GM23338 (cell line): ENCODE results near the gene TP53. TPM values are rescaled to one million over a fixed set of nuclear protein-coding genes. Genes with fewer than 3 reads are reported as not detected.

Experiments used
- ATAC-seq: fragments of 200-7000 bp; cut with Tn5 transposase; 3 replicates; pipeline ENCODE4 v1.9.1; 2020
- DNase-seq: peaks from one replicate; pipeline ENCODE4 v3.0.0-alpha.2; 2015; ENCODE audit warnings: low spot score
- H2AFZ ChIP-seq: fragments of 200-600 bp; sonication (generic); 2 replicates; pipeline ENCODE4 v1.8.0; 2016; ENCODE audit warnings: antibody characterized with exemption, mild to moderate bottlenecking, moderate library complexity
- H3F3A ChIP-seq: fragments of 200-600 bp; sonication (generic); replicated peaks from 2 replicates; pipeline ENCODE4 v1.8.0; 2017; ENCODE audit warnings: antibody characterized with exemption, mixed run types, low read depth
- H3K27ac ChIP-seq: fragments of 200-600 bp; sonication (generic); 2 replicates; pipeline ENCODE4 v1.6.1; 2016; ENCODE audit warnings: low read depth
- H3K27me3 ChIP-seq: fragments of 200-600 bp; sonication (generic); 2 replicates; pipeline ENCODE4 v1.8.0; 2016; ENCODE audit warnings: mild to moderate bottlenecking, mixed run types, moderate library complexity; ENCODE audit not compliant: insufficient read depth
- H3K36me3 ChIP-seq: fragments of 200-600 bp; sonication (generic); 2 replicates; pipeline ENCODE4 v1.8.0; 2016; ENCODE audit warnings: mild to moderate bottlenecking; ENCODE audit not compliant: insufficient read depth
- H3K4me1 ChIP-seq: fragments of 200-600 bp; sonication (generic); 2 replicates; pipeline ENCODE4 v1.8.0; 2016; ENCODE audit warnings: mild to moderate bottlenecking, moderate library complexity; ENCODE audit not compliant: insufficient read depth
- H3K4me2 ChIP-seq: fragments of 200-600 bp; sonication (generic); 2 replicates; pipeline ENCODE4 v1.7.1; 2017; ENCODE audit warnings: mixed run types
- H3K4me3 ChIP-seq: fragments of 200-600 bp; sonication (generic); 2 replicates; pipeline ENCODE4 v1.6.1; 2016; ENCODE audit warnings: mixed run types
- H3K79me2 ChIP-seq: fragments of 200-600 bp; sonication (generic); replicated peaks from 2 replicates; pipeline ENCODE4 v1.8.0; 2017; ENCODE audit warnings: mild to moderate bottlenecking; ENCODE audit not compliant: insufficient read depth
- H3K9me2 ChIP-seq: fragments of 200-600 bp; sonication (generic); 2 replicates; pipeline ENCODE4 v1.8.0; 2017; ENCODE audit not compliant: insufficient read depth
- H4K20me1 ChIP-seq: fragments of 200-600 bp; sonication (generic); replicated peaks from 2 replicates; pipeline ENCODE4 v1.8.0; 2017; ENCODE audit warnings: mild to moderate bottlenecking; ENCODE audit not compliant: insufficient read depth
- H3K27ac Mint-ChIP-seq: 2 replicates; pipeline ENCODE4 v1.8.0; 2020; ENCODE audit warnings: inconsistent platforms, mild to moderate bottlenecking, moderate library complexity, mixed read lengths
- H3K27me3 Mint-ChIP-seq: 3 replicates; pipeline ENCODE4 v1.8.0; 2022; ENCODE audit warnings: low read depth, mild to moderate bottlenecking, moderate library complexity, mixed read lengths, inconsistent platforms; ENCODE audit not compliant: insufficient read depth, poor library complexity
- H3K36me3 Mint-ChIP-seq: 3 replicates; pipeline ENCODE4 v1.8.0; 2021; ENCODE audit warnings: low read depth, mild to moderate bottlenecking, inconsistent platforms, moderate library complexity, mixed read lengths
- H3K4me1 Mint-ChIP-seq: 3 replicates; pipeline ENCODE4 v1.8.0; 2020; ENCODE audit warnings: mild to moderate bottlenecking, inconsistent platforms, mixed read lengths
- H3K4me3 Mint-ChIP-seq: 3 replicates; pipeline ENCODE4 v1.8.0; 2021; ENCODE audit warnings: moderate library complexity, mild to moderate bottlenecking, inconsistent platforms, mixed read lengths
- H3K9me3 Mint-ChIP-seq: 3 replicates; pipeline ENCODE4 v1.8.0; 2020; ENCODE audit warnings: moderate library complexity, mild to moderate bottlenecking, inconsistent platforms, mixed read lengths
- CREB1 ChIP-seq: fragments of 250-450 bp; sonication (Bioruptor Pico); IDR thresholded peaks from 2 replicates; pipeline ENCODE4 v1.5.0; 2020; ENCODE audit warnings: low read depth, mild to moderate bottlenecking, moderate library complexity
- CTCF ChIP-seq, 2 experiments: fragments of 200-600 bp in 1 of 2; sonication (generic) in 1 of 2; conservative IDR thresholded peaks; 2 replicates each; pipeline versions ENCODE4 v1.5.1 to v1.6.1; 2016 to 2017; ENCODE audit warnings: antibody characterized with exemption in 2 of 2, low read depth in 2 of 2, mild to moderate bottlenecking in 2 of 2, moderate library complexity in 1 of 2
- ETS1 ChIP-seq: IDR thresholded peaks from 2 replicates; pipeline ENCODE4 v1.6.1; 2016; ENCODE audit warnings: antibody characterized with exemption
- EZH2 ChIP-seq: fragments of 200-600 bp; sonication (generic); IDR thresholded peaks from one replicate; pipeline ENCODE4 v1.8.0; 2017; ENCODE audit warnings: antibody characterized with exemption, mild to moderate bottlenecking, low read depth; ENCODE audit not compliant: unreplicated experiment
- EZH2phosphoT487 ChIP-seq: fragments of 200-600 bp; sonication (generic); IDR thresholded peaks from one replicate; pipeline ENCODE4 v1.8.1; 2018; ENCODE audit warnings: antibody characterized with exemption; ENCODE audit not compliant: unreplicated experiment
- JUNB ChIP-seq: IDR thresholded peaks from one replicate; pipeline ENCODE4 v1.6.1; 2016; ENCODE audit warnings: antibody characterized with exemption; ENCODE audit not compliant: unreplicated experiment
- NANOG ChIP-seq: IDR thresholded peaks from 2 replicates; pipeline ENCODE4 v1.6.1; 2016; ENCODE audit warnings: antibody characterized with exemption, borderline replicate concordance
- POLR2AphosphoS5 ChIP-seq: IDR thresholded peaks from 2 replicates; pipeline ENCODE4 v1.6.1; 2016; ENCODE audit warnings: antibody characterized with exemption, low read depth
- REST ChIP-seq: IDR thresholded peaks from one replicate; pipeline ENCODE4 v1.6.1; 2018; ENCODE audit warnings: antibody characterized with exemption; ENCODE audit not compliant: unreplicated experiment
- STAT1 ChIP-seq: IDR thresholded peaks from one replicate; pipeline ENCODE4 v1.6.1; 2016; ENCODE audit warnings: antibody characterized with exemption; ENCODE audit not compliant: unreplicated experiment
- ZNF114 ChIP-seq: fragments of 250-450 bp; sonication (Bioruptor Pico); IDR thresholded peaks from 2 replicates; pipeline ENCODE4 v1.5.0; 2020; ENCODE audit warnings: mild to moderate bottlenecking, moderate library complexity
- ZNF331 ChIP-seq: fragments of 250-450 bp; sonication (Bioruptor Pico); IDR thresholded peaks from 2 replicates; pipeline ENCODE4 v1.5.0; 2020; ENCODE audit warnings: low read depth, mild to moderate bottlenecking, moderate library complexity
- ZNF462 ChIP-seq: fragments of 250-450 bp; sonication (Bioruptor Pico); IDR thresholded peaks from 2 replicates; pipeline ENCODE4 v1.5.0; 2020; ENCODE audit warnings: mild to moderate bottlenecking, moderate library complexity
- polyA plus RNA-seq: library from polyadenylated mRNA; unstranded; fragments of >200 nt; fragmentation: Nextera tagmentation; extraction: Ambion mirVana; gene quantifications from 2 replicates; pipeline ENCODE4 v1.2.1, GENCODE V29; 2016
- total RNA-seq: library from RNA; depleted of rRNA; stranded (reverse); fragments of >200 nt; shearing (Covaris generic); gene quantifications from 2 replicates; pipeline ENCODE4 v1.2.3, GENCODE V29; 2014

The TP53 gene
- total and polyA plus RNA-seq, 2 experiments from 2014 or later = 119 to 154 TPM

GRCh38 chr17:7623661-7624060 is 63.6 kb downstream of the TP53 start:
- H3K4me1 Mint-ChIP-seq = peaks cover 9% of the 10 kb centered on the region
- H3K4me3 ChIP-seq = no peak overlapping the region
- H3K27ac Mint-ChIP-seq = no peak overlapping the region
- no peak for DNase-seq
- no peaks in the 10 kb centered on the region for H3K27me3 ChIP-seq
- ATAC-seq = no peak
- H2AFZ ChIP-seq = no peak overlapping the region
- H3K4me2 ChIP-seq = no peak overlapping the region
- H3K36me3 ChIP-seq = no peaks in the 10 kb centered on the region
- peaks cover 4% of the 10 kb centered on the region; the same call in 1 of the 2 replicates for H3K79me2 ChIP-seq
- no peaks in the 10 kb centered on the region for H3K9me3 Mint-ChIP-seq
- H3K9me2 ChIP-seq = no peaks in the 10 kb centered on the region
- TF ChIP-seq ZNF114 (no peak), JUNB (no peak), EZH2phosphoT487 (no peak), CREB1 (CRISPR knock-in tag) (no peak), ETS1 (no peak), NANOG (no peak), POLR2AphosphoS5 (no peak), EZH2 (no peak), CTCF (conservative IDR thresholded peaks at IDR 0.05; ENCODE audit: low read depth in 2 of 2) (no peak), REST (no peak), ZNF331 (CRISPR knock-in tag) (no peak), ZNF462 (CRISPR knock-in tag) (no peak), STAT1 (no peak)
- peaks cover 11% of the 10 kb centered on the region; the same call in 1 of the 2 replicates for H3F3A ChIP-seq
- no peak overlapping the region for H3K27ac ChIP-seq
- no peak overlapping the region for H3K4me3 Mint-ChIP-seq
- peaks cover 10% of the 10 kb centered on the region for H3K27me3 Mint-ChIP-seq
- H4K20me1 ChIP-seq = no peaks in the 10 kb centered on the region
- H3K36me3 Mint-ChIP-seq = peaks cover 13% of the 10 kb centered on the region; the same call in 2 of the 3 replicates
- H3K4me1 ChIP-seq = peaks cover 7% of the 10 kb centered on the region
